Fibroblast of gingiva (primary cell): ENCODE results near the gene TMEM240.
"Not testable (repeated sequence)": the region's sequence is repeated elsewhere in the genome, so short reads cannot be mapped to it uniquely, and the experiment has no call there.

Source experiments
- DNase-seq: peaks from one replicate; pipeline ENCODE4 v3.0.0-alpha.2; 2011; ENCODE audit warnings: low read depth

Gene TMEM240

GRCh38 chr1:1495461-1495975 lies 44.9 kb downstream of the TMEM240 start:
- not testable (repeated sequence) for DNase-seq

GRCh38 chr1:1494311-1494710 lies 46.1 kb downstream of the TMEM240 start:
- not testable (repeated sequence) for DNase-seq

- DNase-seq: no peak
Observed at GRCh38 chr1:1491601-1492000, 48.8 kb downstream of the TMEM240 start.

GRCh38 chr1:1490633-1491230 lies 49.7 kb downstream of the TMEM240 start:
- no peak for DNase-seq

- DNase-seq: no peak
Observed at GRCh38 chr1:1489861-1490260, 50.6 kb downstream of the TMEM240 start.

- no peak for DNase-seq
Observed at GRCh38 chr1:1489231-1489630, 51.2 kb downstream of the TMEM240 start.

GRCh38 chr1:1487701-1488100 lies 52.7 kb downstream of the TMEM240 start:
- DNase-seq: no peak

- DNase-seq: not testable (repeated sequence)
Observed at GRCh38 chr1:1485755-1486317, 54.6 kb downstream of the TMEM240 start.

- not testable (repeated sequence) for DNase-seq
Observed at GRCh38 chr1:1484976-1485750, 55.3 kb downstream of the TMEM240 start.
